HG03135 (cell line): ENCODE measurements around the gene GPR137B.
"Not testable (repeated sequence)": the region's sequence is repeated elsewhere in the genome, so short reads cannot be mapped to it uniquely, and the experiment has no call there.

ENCODE experiments used
- ATAC-seq: cut with Tn5 transposase; IDR thresholded peaks from one replicate; pipeline ENCODE4 v1.9.1; 2021; ENCODE audit warnings: mild to moderate bottlenecking, moderate library complexity; ENCODE audit not compliant: unreplicated experiment

GPR137B gene

GRCh38 chr1:236142253-236143103, at the start of gene GPR137B:
Gene GPR137B (plus strand): TSS chr1:236142539. CDS start chr1:236142623, 84 bp downstream.
- peak; percentile 61 for ATAC-seq

GRCh38 chr1:236092899-236093298, 49.4 kb upstream of the GPR137B start:
- ATAC-seq: no peak

GRCh38 chr1:236095705-236096520, 46.4 kb upstream of the GPR137B start:
- no peak for ATAC-seq

- not testable (repeated sequence) for ATAC-seq
Measured at GRCh38 chr1:236096660-236097482, 45.5 kb upstream of the GPR137B start.

GRCh38 chr1:236098267-236098666, 44.1 kb upstream of the GPR137B start:
- no peak for ATAC-seq

GRCh38 chr1:236099355-236099974, 42.9 kb upstream of the GPR137B start:
- ATAC-seq: no peak

GRCh38 chr1:236100799-236101198, 41.5 kb upstream of the GPR137B start:
- ATAC-seq: no peak

GRCh38 chr1:236101233-236102200, 40.8 kb upstream of the GPR137B start:
- ATAC-seq: no peak

- no peak for ATAC-seq
Measured at GRCh38 chr1:236102611-236103010, 39.7 kb upstream of the GPR137B start.

GRCh38 chr1:236103059-236103458, 39.3 kb upstream of the GPR137B start:
- no peak for ATAC-seq

- ATAC-seq: no peak
Measured at GRCh38 chr1:236103646-236104218, 38.6 kb upstream of the GPR137B start.

- ATAC-seq: no peak
Measured at GRCh38 chr1:236107121-236107907, 35.0 kb upstream of the GPR137B start.

GRCh38 chr1:236108027-236108648, 34.2 kb upstream of the GPR137B start:
- ATAC-seq: no peak

GRCh38 chr1:236110137-236110536, 32.2 kb upstream of the GPR137B start:
- no peak for ATAC-seq

GRCh38 chr1:236111527-236112331, 30.6 kb upstream of the GPR137B start:
- no peak for ATAC-seq

- ATAC-seq: no peak
Measured at GRCh38 chr1:236112332-236112627, 30.1 kb upstream of the GPR137B start.

- ATAC-seq: no peak
Measured at GRCh38 chr1:236113324-236114032, 28.9 kb upstream of the GPR137B start.
